CD4-positive, alpha-beta T cell treated with Interleukin-4 for 1 hour (primary cell): Measurements from ENCODE around the gene USP36.

Experiments
- DNase-seq, 2 donors: peaks; one replicate each; pipeline ENCODE4 v3.0.0-alpha.2; 2020 to 2022

USP36 gene

DNA sequence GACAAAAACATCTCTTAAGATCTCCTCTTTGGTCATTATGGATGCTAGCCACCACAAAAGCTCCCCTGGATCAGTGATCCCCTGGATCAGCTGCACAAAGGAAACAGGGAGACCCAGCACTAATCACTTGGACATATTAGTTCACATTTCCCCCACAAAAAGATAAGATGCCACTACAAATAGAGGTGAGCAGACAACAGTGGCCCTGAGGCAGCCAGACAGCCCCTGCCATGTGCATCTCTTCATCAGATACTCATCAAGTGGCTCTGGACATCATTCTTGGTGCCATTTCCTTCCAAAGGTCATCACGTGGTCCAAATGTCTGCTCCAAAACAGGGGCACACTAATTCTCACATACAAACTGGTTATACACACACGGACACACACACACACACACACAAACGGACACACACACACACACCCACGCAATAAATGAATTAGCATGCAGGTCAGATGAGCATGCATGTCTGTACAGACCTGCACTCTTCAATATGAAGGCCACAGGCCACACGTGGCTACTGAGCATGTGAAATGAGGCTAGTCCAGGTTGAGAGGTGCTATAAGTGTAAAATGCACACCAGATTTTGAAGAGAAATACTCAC, 4.1 kb downstream of the USP36 start:
- DNase-seq: no peak

DNA sequence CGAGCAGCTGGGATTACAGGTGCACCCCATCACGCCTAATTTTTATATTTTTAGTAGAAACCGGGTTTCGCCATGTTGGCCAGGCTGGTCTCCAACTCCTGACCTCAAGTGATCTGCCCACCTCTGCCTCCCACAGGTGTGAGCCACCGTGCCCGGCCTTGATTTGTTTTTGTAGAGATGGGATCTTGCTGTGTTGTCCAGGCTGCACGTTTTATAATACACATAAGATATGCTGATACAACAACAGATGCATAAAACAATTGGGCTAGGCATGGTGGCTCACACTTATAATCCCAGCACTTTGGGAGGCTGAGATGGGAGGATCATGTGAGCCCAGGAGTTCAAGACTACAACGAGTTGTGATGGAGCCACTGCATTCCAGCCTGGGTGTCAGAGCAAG, 6.0 kb downstream of the USP36 start:
- no peak for DNase-seq

DNA sequence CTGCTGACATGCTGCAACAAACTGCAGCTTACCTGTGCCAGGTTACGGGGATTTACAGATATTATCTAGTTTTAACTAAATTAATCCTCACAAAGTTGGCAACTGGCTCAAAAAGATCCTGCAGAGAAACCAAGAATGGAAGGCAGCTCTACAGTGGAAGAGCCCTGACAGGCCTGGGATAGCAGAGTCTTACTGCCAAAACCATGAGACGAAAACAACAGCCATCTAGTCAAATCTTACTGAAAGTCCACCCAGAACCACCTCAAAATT, 8.1 kb downstream of the USP36 start:
- no peak for DNase-seq

DNA sequence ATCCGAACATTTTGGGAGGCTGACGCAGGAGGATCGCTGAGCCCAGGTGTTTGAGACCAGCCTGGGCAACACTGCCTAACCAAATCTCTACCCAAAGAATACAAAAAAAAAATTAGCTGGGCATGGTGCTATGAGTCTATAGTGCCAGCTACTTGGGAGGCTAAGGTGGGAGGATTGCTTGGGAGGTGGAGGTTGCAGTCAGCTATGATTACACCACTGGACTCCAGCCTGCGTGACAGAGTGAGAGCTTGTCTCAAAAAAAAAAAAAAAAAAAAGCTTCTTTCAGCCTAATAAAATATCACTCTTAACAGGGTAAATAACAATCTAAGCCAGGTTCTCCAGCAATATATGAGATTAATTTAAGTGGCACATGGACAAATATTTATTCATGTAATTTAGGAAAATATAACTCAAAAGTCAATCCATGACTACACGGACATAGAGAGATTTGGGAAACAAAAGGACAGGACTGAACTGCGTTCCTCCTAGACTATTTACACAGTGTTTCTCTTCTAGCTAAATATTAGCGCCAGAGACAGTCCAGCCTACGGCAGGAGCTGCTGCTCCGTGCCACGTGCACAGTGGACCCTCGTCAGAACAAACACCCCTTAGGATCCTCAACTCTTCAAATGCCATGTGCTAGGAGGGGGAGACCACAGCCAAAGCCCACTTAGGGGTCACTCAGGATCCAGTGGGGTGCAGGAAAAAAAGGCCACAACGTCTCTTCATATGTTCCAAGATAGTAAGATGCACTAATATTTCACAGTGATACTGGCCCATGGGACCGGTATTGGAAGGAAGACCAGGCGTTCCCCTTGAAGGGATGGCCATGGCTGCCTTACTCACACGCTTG, 8.7 kb downstream of the USP36 start:
- no peak for DNase-seq

DNA sequence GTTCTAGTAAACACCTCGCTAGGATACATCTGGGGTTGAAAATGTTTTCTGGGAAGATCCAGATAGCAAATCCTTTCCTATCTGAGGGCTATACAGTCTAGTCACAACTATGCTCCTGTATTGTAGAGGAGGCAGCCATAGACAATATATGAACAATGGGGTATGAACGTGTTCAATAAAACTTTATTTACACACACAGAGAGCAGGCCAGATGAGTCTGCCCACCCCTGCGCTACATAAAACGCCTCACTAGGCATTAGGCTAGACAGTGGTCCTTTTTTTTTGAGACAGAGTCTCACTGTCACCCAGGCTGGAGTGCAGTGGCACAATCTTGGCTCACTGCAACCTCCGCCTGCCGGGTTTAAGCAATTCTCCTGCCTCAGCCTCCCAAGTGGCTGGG, 11.1 kb downstream of the USP36 start:
- DNase-seq: no peak

DNA sequence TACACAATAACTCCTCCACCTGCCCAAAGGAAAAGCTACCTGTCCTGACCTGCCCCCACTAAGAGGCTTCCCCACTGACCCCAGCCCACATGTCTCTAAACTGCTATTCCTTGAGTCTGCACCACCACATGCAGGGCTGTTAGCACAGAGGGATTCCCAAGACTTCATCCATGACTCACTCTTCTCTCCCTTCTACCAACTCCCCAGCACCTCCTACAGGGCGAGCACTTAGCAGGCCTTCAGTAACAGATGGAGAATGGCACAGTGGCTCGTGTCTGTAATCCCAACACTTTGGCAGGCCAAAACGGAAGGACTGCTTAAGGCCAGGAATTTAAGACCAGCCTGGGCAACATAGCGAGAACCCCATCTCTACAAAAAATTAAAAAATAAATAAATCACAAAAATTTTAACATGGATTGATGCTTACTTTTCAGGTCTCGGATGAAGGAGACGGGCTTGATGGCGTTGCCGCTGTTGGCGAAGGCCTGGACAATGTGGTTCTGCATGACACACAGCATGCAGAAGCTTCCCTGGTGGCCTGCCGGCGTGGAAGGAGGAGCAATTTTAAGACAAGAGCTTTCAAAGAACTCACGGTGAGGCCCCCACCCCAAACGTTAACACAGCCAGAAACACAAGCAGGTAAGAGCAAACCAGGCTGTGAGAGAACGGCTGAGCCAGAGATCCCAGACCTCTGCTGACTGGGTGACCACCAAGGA, 12.0 kb downstream of the USP36 start:
- no peak for DNase-seq

DNA sequence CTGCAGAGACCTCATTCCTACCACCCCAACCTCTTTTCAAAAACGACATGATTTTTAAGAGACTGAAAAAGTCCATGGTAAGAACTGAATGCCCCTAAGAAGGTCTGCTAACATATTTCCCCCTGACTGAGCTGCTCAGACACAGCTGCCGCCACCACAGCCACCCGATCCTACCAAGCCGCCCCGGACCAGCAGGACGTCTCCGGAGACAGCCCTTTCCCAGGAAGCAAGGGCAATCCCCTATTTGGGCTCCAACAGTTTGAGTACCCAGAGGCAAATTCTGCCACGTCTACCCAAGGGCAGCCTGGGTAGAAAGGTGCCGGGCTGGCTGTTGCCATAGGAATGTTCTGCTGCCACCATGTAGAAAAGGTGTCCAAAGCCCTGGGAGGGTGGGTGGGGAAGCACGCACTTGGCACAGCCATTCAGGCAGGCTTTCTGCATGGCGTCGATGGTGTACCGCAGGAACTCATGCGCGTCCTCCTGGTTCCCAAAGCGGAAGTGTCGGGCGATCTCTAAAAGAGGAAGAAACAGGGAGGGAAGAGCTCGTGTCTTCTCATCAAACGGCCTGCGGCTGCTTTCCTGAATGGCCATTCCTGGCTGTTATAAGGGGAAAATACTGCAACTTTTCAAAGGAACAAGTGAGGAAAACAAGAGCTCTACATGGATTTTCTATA, 13.6 kb downstream of the USP36 start:
- DNase-seq: peak in 1 of 2 donors; percentile 42

DNA sequence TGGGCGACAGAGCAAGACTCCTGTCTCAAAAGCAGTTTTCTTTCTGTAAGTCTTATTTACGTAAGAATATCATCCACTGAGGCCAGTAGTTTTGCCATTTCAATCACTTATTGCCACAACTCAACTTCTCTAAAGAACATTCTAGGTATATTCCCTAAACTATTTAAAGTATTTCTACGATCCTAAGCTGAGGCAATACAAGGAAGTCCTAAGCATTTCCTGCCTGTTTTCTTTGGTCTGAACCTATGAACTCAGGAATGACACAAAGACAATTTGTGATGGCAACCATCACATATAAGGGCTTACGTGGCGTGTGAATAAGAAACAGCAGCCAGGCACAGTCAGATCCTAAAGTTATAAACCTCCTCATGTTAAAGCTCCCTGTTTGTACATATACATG, 14.2 kb downstream of the USP36 start:
- no peak for DNase-seq

DNA sequence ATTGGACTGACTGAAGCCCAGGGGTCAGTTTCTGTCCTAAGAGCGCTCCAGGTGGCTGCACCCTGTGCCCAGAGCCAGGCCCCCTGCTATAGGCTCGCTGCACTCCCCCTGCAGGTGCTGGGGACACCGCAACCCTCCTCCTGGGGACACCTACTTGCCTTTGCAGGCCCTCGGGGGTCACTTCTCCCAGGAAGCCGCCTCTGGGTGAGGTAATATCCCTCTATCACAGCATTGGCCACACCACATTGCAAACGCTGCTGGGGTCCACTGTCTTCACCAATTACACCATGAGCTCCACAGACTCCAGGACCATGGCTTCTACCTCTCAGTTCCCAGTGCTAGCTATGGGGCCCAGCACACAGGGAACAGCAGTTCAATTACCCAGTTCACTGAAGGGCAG, 14.9 kb downstream of the USP36 start:
- DNase-seq: no peak

DNA sequence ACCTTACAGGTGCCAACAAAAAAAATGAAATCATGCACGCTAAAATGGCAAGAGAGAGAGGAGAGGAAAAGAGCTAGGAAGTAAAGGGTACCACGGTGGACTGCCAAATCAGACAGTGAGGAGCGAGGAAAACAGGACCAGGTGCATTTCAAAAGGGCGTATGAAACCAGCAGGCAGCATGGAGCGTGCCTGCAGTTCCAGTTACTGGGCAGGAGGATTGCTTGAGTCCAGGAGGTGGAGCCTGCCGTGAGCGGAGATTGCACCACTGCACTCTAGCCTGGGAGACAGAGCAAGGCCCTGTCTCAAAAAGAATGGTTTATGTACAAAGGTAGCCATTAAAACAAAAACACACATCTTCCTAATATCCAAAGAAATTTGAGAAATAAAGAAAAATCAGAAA, 16.4 kb downstream of the USP36 start:
- DNase-seq: no peak

DNA sequence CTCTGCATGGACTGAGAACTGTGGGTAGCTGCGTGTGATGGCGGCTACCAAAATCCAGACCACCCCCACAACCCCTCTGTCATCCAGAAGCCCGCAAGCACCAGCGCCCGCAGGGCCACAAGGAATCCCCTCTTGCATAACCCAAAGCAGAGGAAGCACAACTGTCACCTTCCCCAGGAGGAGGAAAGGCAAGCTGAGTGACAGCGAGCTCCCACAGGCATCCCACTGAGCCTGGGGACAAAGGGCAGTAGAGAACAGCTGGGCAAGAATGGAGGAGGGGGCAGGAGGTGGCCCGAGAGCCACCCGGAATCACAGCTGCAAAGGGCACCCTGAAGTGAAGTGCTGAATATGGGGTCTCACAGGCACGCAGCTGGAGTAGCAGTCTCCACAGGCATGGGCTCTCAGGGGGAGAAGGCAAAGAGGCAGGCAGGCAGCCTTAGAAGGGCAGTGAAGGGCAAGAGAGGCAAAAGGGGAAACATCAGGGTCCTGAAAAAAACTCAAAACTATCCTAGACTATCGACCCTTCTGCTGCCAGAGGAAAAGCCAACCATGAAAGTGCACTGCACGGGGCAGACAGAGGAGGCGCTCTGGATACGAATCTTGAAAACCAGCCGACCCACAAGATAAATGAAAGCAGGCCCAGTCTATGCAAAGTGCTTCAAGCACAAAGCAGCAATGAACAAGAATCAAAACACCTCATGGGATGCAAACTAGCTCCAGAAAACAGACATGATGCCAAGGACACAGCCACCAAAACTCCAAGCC, 17.1 kb downstream of the USP36 start:
- DNase-seq: no peak

DNA sequence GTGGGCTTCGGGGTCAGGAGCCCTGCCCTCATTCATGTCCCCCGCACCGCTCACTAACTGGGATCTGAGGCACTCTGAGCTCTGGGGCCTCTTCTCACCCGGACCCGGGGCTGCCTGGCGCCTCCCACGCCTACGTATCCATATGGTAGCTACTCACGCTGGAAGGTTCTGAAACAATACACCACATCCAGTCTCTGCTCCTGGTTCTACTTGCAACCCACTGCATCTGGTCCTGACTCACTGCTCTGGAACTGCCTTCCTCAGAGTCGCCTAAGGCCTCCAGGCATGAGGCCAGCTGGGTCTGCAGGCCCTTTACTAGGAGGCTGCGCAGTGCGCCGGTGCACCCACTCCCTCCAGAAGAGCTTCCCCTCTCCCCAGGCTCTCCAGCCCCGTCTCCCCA, 18.1 kb downstream of the USP36 start:
- DNase-seq: no peak

DNA sequence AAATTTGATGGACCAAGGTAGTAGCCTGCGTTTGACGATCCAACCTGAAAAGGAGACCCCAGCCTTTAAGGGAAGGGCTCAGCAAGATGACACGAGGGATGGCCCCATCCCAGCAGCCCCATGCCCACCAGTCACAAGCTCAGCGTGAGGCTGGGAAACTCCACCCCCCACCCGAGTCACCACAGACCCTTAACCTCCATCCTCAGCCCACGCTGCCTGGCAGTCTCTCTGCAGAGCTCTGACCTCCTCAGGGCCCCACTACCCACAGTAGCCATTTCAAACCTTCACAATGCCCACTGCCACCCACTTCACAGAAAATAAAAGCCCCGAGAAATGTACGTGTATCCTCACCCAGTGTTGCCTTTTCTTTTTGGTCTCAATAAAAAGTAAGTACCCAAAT, 18.7 kb downstream of the USP36 start:
- no peak for DNase-seq

DNA sequence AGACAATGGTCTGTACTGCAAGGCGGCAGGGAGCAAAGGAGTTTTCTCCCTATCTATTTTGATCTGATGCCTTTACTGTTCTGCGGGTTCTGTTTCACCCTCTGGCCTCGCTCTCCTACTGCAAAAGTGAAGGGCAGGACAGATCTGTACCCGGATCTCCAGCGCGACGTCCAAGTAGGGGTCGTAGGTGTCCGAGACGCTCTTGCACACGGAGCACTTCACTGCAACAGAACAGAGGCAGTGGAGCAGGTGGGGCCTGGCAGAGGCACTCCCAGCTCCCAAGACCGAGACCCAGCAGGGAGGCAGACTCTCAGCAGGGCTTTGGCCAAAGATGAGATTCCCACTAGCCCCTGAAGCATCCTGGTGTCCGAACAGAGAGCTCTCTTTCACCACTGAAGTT, 19.8 kb downstream of the USP36 start:
- no peak for DNase-seq

DNA sequence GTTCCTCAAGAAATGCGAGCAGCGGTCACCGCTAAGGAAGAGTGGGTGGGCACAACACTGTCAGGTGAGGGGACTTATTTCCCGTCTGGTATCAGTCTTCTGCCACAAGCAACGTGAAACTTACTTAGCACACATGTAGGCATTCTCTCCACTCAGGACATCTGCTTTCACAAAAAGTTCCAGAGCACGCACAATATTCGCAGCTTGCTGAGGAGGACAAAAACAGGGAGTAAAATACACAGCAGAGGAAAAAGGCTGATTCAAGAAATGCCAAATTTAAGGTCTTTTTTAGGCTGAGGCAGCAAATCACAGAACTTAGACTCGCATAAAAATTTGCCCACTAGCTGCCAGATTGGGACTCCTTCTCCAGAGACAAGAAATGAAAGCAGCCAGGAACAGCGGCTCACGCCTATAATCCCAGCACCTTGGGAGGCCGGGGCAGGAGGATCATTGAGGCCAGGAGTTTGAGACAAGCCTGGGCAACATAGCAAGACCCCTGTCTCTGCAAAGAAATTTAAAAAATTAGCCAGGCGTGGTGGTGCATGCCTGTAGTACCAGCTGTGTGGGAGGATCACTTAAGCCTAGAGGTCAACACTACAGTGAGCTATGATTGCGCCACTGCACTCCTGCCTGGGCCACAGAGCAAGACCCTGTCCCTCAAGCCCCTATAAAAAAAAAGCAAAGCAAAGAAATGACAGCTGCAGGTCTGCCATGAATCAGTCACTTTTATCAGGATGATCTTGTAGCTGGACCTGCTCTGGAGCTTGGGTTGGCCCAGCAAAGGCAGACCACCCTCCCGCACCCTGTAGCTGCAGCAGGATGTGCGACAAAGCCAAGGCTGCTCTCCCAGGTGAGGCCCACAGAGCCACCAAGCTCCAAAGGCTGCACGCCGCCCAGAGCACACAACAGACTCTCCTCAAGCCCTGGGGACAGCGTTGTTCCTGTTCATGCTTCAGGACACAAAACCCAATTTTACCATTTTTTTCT, 20.5 kb downstream of the USP36 start:
- DNase-seq: no peak

DNA sequence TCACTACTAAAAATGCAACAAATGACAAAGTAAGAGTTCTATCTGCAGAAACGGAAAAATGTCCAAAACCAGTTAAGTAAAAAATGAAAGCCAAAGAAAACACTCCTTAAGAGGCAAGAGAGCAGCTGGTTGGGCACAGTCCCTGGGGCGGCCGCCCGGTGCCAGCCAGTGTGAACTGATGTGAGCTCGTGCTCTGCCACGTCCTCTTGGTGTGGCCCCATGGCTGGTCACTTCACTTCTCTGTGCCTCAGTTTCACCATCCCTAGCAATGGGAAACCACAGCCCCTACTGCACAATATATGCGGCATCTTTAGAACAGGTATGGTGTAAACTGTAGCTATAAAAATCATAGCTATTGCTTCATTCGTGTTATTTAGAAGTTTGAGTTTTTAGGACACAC, 21.2 kb downstream of the USP36 start:
- no peak for DNase-seq

DNA sequence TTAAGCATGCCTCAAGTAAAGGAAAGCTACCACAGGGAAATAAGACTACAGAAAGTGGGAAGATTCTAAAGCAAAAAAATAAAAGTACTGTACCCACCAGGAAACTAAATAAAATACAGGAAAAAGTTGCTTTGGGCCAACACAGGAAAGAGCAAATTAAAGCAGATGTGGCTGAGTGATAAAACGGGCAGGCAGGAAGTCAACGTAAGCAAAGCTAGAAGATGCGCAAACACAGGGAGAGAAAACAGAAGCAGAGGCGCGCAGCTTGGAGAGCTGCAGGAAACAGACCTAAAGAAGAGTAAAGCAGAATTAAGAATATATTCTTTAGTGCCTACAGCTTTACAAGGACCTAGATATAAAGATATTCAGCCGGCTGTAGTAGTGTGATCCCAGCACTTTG, 21.7 kb downstream of the USP36 start:
- peak; percentile 68 to 73 for DNase-seq

DNA sequence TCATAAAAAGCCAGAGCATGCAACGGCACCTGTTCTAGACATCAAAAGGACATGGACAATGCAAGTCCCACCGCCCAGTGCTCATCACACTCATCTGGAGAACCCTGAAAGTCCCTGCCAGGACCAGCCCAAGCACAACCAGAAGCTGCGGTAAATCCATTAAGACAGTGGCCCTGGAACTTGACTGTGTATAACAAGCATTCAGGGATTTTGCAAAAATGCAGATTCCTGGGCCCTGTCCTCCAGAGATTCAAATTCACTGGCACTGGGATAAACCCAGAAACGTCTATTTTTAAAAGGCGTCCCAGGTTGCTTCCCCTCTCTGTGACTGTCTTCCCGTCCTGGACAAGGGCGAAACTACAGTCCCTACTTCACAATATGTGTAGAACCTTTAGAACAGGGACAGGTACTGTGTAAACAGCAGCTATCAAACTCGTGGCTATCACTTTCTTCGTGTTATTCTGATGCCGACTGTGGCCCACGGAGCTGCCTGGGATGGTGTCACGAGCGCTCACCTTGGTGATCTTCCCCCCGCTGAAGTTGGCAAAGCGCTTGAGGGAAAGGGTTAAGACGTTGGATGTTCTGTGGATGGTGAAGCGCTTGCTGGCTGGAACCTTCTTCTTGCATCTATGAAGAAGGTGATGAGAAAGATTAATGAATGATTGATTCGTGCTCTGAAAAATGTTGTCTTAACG, 22.3 kb downstream of the USP36 start:
- no peak for DNase-seq

DNA sequence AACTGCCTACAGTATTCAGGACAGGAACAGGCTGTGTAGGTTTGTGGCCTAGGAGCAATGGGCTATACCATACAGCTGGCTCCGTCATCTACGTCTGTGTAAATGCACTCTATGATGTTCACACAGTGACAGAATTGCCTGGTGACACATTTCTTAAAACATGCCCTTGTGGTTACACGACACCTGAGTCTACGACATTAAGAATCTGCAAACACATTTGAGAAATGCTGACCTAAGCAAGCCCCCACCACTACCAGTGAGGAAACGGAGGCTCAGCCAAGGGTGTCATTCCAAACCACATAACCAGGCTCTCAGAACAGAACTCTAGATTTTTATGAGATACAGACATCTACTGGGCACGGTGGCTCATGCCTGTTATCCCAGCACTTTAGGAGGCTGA, 23.5 kb downstream of the USP36 start:
- DNase-seq: peak; percentile 79 to 87

DNA sequence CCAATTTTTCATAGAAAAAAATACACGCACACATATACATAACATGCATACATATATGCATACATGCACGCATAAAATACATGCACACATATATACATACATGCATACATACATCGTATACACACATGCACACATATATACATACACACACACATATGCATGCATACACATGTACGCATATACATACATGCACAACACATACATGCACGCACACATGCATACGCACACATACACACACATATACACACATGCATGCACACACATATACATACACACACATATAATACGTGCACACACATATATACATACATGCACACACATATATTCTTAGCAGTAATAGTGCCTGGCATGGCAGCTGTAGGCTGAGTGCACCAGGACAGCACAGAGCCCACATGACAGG, 24.9 kb downstream of the USP36 start:
- no peak for DNase-seq

DNA sequence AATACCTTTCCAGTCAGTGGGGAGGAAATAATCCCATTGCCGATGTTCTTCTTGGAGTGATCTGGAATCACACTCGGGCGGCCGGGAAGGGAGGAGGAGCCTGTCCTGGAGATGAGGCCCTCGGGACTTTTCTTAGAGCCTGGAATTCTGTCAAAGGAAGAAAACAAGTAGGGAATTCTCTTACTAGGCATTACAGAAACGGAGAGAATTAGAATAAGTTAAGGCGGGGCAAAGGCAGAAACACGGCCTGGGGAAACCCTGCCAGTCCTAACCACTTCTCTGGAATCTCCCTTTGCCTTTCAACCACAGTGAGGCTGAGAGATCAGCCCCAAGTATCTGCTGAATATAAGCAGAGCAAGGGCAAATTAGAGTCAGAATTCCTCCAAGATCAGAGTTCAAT, 27.8 kb downstream of the USP36 start:
- DNase-seq: peak in 1 of 2 donors; percentile 27
